Endothelial cell of umbilical vein (primary cell): ENCODE results near the gene CLINT1.

Experiments used
- CTCF ChIP-seq, 2 donors: IDR thresholded peaks; 1 replicate in 1 of 2; 2 replicates in 1 of 2; pipeline ENCODE4 v1.5.1; 2011; ENCODE audit warnings: low read length in 2 of 2, mild to moderate bottlenecking in 2 of 2, moderate library complexity in 2 of 2, control low read depth in 1 of 2, inconsistent platforms in 1 of 2, low read depth in 1 of 2; ENCODE audit not compliant: insufficient read depth in 1 of 2; ENCODE audit errors: extremely low read depth in 1 of 2
- EZH2 ChIP-seq: IDR thresholded peaks from 2 replicates; pipeline ENCODE4 v1.6.1; 2012; ENCODE audit warnings: borderline replicate concordance, low read depth, mild to moderate bottlenecking, moderate library complexity, low read length, inconsistent platforms; ENCODE audit not compliant: severe bottlenecking
- FOS ChIP-seq: IDR thresholded peaks from 2 replicates; pipeline ENCODE4 v1.6.1; 2011; ENCODE audit warnings: mild to moderate bottlenecking, low read length, moderate library complexity, borderline replicate concordance; ENCODE audit not compliant: insufficient read depth
- GATA2 ChIP-seq: IDR thresholded peaks from 2 replicates; pipeline ENCODE4 v1.7.0; 2011; ENCODE audit warnings: low read depth, mild to moderate bottlenecking, moderate library complexity, mixed read lengths, low read length; ENCODE audit not compliant: insufficient read length, insufficient read depth
- MAX ChIP-seq: IDR thresholded peaks from 2 replicates; pipeline ENCODE4 v1.6.1; 2011; ENCODE audit not compliant: insufficient read depth, insufficient read length
- POLR2A ChIP-seq: IDR thresholded peaks from 2 replicates; pipeline ENCODE4 v1.6.1; 2012; ENCODE audit warnings: low read depth, mild to moderate bottlenecking, control low read depth, low read length
- POLR2AphosphoS5 ChIP-seq: IDR thresholded peaks from 2 replicates; pipeline ENCODE4 v1.6.1; 2012; ENCODE audit warnings: low read depth, mild to moderate bottlenecking, control low read depth, low read length, moderate library complexity; ENCODE audit not compliant: insufficient read depth

GRCh38 chr5:157892974-157893373, 34.0 kb upstream of the CLINT1 start:
- TF ChIP-seq CTCF (IDR thresholded peaks at IDR 0.05; ENCODE audit: extremely low read depth in 1 of 2, insufficient read depth in 1 of 2, low read depth in 1 of 2, low read length in 2 of 2) (no peak), POLR2AphosphoS5 (no peak), MAX (no peak), POLR2A (no peak), GATA2 (no peak), EZH2 (no peak), FOS (no peak)
